GM12878 (cell line): Measurements from ENCODE around the gene GSTP1.

Experiments
- EP300 ChIP-seq, 2 experiments: fragments of 150-350 bp in 1 of 2; IDR thresholded peaks; 2 replicates each; pipeline ENCODE4 v1.6.1; 2011 to 2012; ENCODE audit warnings: low read depth in 2 of 2, low read length in 2 of 2, borderline replicate concordance in 1 of 2, improper control_type of control experiment in 1 of 2, inconsistent platforms in 1 of 2; ENCODE audit not compliant: control insufficient read depth in 1 of 2
- MXI1 ChIP-seq: fragments of 150-350 bp; IDR thresholded peaks from 2 replicates; pipeline ENCODE4 v1.6.1; 2011; ENCODE audit warnings: low read depth, mild to moderate bottlenecking, inconsistent platforms, low read length, improper control_type of control experiment
- NFYA ChIP-seq: IDR thresholded peaks from 2 replicates; pipeline ENCODE4 v1.6.1; 2011; ENCODE audit warnings: low read depth, mild to moderate bottlenecking, low read length, improper control_type of control experiment, borderline replicate concordance
- NR2C1 ChIP-seq: fragments of 450-650 bp; IDR thresholded peaks from 2 replicates; pipeline ENCODE4 v1.6.1; 2017; ENCODE audit warnings: antibody characterized with exemption, mild to moderate bottlenecking, moderate library complexity
- POLR2A ChIP-seq: IDR thresholded peaks from 2 replicates; pipeline ENCODE4 v1.6.1; 2011; ENCODE audit warnings: low read depth, mild to moderate bottlenecking, low read length
- RUNX3 ChIP-seq: IDR thresholded peaks from 2 replicates; pipeline ENCODE4 v1.6.1; 2012; ENCODE audit warnings: low read length, inconsistent platforms
- TF ChIP-seq, protein P1 (sequence below), 3 experiments: IDR thresholded peaks in 2 of 3; conservative IDR thresholded peaks in 1 of 3; 2 replicates each; pipeline ENCODE4 v1.5.1; 2011; ENCODE audit warnings: low read depth in 3 of 3, low read length in 3 of 3, mild to moderate bottlenecking in 3 of 3, control low read depth in 2 of 3, moderate library complexity in 2 of 3, inconsistent platforms in 1 of 3, mixed read lengths in 1 of 3; ENCODE audit not compliant: control insufficient read depth in 2 of 3, insufficient read depth in 1 of 3; ENCODE audit errors: extremely low read depth in 1 of 3
- TF ChIP-seq, protein P2 (sequence below): fragments of 450-650 bp; formaldehyde crosslinking; IDR thresholded peaks from 2 replicates; pipeline ENCODE4 v1.5.0; 2022; ENCODE audit warnings: mild to moderate bottlenecking, missing genetic modification characterization

DNA sequence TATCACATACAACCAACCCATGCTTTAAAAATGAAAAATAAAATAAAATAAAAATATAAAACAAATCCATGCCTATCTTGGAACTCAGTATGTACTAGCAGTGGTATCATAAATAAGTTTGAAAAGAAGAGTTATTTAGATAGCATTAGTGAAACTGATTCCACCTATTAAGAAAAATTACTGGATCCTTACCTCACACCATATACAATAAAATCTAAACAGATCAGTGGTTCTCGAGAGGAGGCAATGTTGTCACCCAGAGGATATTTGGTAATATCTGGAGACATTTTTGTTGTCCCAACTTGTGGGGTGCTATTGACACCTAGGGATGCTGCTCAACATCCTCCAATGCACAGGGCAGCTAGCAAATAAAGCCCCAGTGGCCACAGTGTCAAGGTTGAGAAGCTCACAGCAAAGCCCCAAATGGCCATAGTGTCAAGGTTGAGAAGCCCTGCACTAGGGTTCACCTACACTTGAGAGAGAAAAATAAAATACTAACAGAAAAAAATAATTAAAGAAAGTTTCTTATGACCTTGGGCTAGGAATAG is 13.2 kb downstream of the GSTP1 start:
- TF ChIP-seq, protein P1, sequence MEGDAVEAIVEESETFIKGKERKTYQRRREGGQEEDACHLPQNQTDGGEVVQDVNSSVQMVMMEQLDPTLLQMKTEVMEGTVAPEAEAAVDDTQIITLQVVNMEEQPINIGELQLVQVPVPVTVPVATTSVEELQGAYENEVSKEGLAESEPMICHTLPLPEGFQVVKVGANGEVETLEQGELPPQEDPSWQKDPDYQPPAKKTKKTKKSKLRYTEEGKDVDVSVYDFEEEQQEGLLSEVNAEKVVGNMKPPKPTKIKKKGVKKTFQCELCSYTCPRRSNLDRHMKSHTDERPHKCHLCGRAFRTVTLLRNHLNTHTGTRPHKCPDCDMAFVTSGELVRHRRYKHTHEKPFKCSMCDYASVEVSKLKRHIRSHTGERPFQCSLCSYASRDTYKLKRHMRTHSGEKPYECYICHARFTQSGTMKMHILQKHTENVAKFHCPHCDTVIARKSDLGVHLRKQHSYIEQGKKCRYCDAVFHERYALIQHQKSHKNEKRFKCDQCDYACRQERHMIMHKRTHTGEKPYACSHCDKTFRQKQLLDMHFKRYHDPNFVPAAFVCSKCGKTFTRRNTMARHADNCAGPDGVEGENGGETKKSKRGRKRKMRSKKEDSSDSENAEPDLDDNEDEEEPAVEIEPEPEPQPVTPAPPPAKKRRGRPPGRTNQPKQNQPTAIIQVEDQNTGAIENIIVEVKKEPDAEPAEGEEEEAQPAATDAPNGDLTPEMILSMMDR (IDR thresholded peaks at IDR 0.05 in 2 of 3, conservative IDR thresholded peaks at IDR 0.05 in 1 of 3; ENCODE audit: control insufficient read depth in 2 of 3, extremely low read depth in 1 of 3, insufficient read depth in 1 of 3, low read depth in 3 of 3, low read length in 3 of 3), result no peak
- TF ChIP-seq MXI1 (no peak), NR2C1 (no peak), RUNX3 (no peak), POLR2A (no peak), NFYA (no peak), EP300 (IDR thresholded peaks at IDR 0.05; ENCODE audit: borderline replicate concordance in 1 of 2, control insufficient read depth in 1 of 2, low read depth in 2 of 2, low read length in 2 of 2) (no peak)
- TF ChIP-seq, protein P2, sequence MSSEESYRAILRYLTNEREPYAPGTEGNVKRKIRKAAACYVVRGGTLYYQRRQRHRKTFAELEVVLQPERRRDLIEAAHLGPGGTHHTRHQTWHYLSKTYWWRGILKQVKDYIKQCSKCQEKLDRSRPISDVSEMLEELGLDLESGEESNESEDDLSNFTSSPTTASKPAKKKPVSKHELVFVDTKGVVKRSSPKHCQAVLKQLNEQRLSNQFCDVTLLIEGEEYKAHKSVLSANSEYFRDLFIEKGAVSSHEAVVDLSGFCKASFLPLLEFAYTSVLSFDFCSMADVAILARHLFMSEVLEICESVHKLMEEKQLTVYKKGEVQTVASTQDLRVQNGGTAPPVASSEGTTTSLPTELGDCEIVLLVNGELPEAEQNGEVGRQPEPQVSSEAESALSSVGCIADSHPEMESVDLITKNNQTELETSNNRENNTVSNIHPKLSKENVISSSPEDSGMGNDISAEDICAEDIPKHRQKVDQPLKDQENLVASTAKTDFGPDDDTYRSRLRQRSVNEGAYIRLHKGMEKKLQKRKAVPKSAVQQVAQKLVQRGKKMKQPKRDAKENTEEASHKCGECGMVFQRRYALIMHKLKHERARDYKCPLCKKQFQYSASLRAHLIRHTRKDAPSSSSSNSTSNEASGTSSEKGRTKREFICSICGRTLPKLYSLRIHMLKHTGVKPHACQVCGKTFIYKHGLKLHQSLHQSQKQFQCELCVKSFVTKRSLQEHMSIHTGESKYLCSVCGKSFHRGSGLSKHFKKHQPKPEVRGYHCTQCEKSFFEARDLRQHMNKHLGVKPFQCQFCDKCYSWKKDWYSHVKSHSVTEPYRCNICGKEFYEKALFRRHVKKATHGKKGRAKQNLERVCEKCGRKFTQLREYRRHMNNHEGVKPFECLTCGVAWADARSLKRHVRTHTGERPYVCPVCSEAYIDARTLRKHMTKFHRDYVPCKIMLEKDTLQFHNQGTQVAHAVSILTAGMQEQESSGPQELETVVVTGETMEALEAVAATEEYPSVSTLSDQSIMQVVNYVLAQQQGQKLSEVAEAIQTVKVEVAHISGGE, result no peak
